ENCODE data around the gene SERP2.

- TF ChIP-seq NCOR1 (IDR thresholded peaks at IDR 0.05), result no peak
- no peak for TF ChIP-seq PKNOX1 (IDR thresholded peaks at IDR 0.05)
- no peak for TF ChIP-seq ZEB2 (IDR thresholded peaks at IDR 0.05)
- no peak for TF ChIP-seq CAMTA2 (CRISPR knock-in tag; conservative IDR thresholded peaks at IDR 0.05)
- TF ChIP-seq TCF7 (IDR thresholded peaks at IDR 0.05; ENCODE audit: borderline replicate concordance), result no peak
- TF ChIP-seq CEBPB (tag; IDR thresholded peaks at IDR 0.05), result no peak
- no peak for TF ChIP-seq TAF1 (IDR thresholded peaks at IDR 0.05; ENCODE audit: control insufficient read depth, extremely low read depth, insufficient read depth, low read length, severe bottlenecking)
- TF ChIP-seq ZNF639 (CRISPR knock-in tag; conservative IDR thresholded peaks at IDR 0.05 in 1 of 2, IDR thresholded peaks at IDR 0.05 in 1 of 2), result no peak
- no peak for TF ChIP-seq SETDB1 (IDR thresholded peaks at IDR 0.05; ENCODE audit: low read length)
- no peak for TF ChIP-seq U2AF1 (optimal IDR thresholded peaks at IDR 0.05; ENCODE audit: low read depth, low read length)
- TF ChIP-seq CTCF (IDR thresholded peaks at IDR 0.05 in 2 of 3, conservative IDR thresholded peaks at IDR 0.05 in 1 of 3; ENCODE audit: insufficient read depth in 2 of 3, low read depth in 1 of 3, low read length in 3 of 3), result no peak
- no peak for TF ChIP-seq CBX1 (IDR thresholded peaks at IDR 0.05; ENCODE audit: low read depth)
- no peak for TF ChIP-seq CHD2 (IDR thresholded peaks at IDR 0.05; ENCODE audit: low read depth, low read length)
These were observed 38.2 kb downstream of the SERP2 start for GRCh38 chr13:44411841-44412240.

All from K562 (cell line).